NT2/D1 (cell line): ENCODE measurements around the gene KIF21B.

Experiments used
- SUZ12 ChIP-seq: IDR thresholded peaks from 2 replicates; pipeline ENCODE4 v1.6.1; 2011; ENCODE audit not compliant: insufficient read length, insufficient read depth; ENCODE audit errors: extremely low read depth
- YY1 ChIP-seq: IDR thresholded peaks from 2 replicates; pipeline ENCODE4 v1.6.1; 2011; ENCODE audit not compliant: insufficient read length, insufficient read depth
- ZNF274 ChIP-seq: IDR thresholded peaks from 2 replicates; pipeline ENCODE4 v1.6.1; 2011; ENCODE audit warnings: mild to moderate bottlenecking, low read depth, low read length

DNA sequence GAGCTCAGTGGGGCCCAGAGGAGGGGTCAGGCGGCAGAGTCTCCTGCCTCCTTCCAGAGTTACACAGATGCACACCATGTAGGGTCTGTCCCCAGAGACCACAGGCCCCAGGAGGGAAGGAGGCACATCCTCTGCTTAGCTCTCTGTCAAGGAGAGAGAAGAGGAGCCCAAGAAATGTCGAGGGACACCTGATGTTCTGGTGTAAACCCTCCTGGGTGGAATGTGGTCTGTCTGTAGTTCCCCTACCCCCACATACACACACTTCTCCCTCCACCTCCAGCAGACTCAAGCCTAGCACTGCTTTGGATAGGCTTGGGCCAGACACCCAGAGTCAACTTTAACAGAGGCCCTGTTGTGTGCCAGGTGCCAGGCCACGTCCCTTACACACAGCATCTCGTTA lies 34.2 kb downstream of the KIF21B start:
- TF ChIP-seq SUZ12 (no peak), ZNF274 (no peak), YY1 (no peak)
